RWPE1 (cell line): ENCODE data around the gene ARMH3.
A peak's percentile ranks its signal among the peaks of the same experiment; 100 is the strongest.

ENCODE experiments used
- CTCF ChIA-PET: fragments of 350-600 bp; sonication (Branson Sonifier 250); formaldehyde crosslinking; extraction: SDS; loops from one replicate; lab custom pipeline; 2021; lab: Yijun Ruan, JAX
- POLR2A ChIA-PET: fragments of 400-600 bp; formaldehyde crosslinking; extraction: SDS; loops from one replicate; lab custom pipeline; 2020; ENCODE audit warnings: antibody characterized with exemption; ENCODE audit not compliant: low non-redundant PET; lab: Yijun Ruan, JAX
- DNase-seq: peaks from one replicate; pipeline ENCODE4 v3.0.0; 2012; ENCODE audit warnings: low spot score
- H3K27ac ChIP-seq: fragments of 450-650 bp; 2 replicates; pipeline ENCODE4 v1.5.1; 2017
- CTCF ChIP-seq: fragments of 450-650 bp; conservative IDR thresholded peaks from 2 replicates; pipeline ENCODE4 v1.5.1; 2017; ENCODE audit warnings: low read depth, mild to moderate bottlenecking

The ARMH3 gene

GRCh38 chr10:101895781-101896180 is 160.2 kb downstream of the ARMH3 start:
- no peak overlapping the region for H3K27ac ChIP-seq
- CTCF ChIA-PET = interaction anchor here (0.6 to 0.7 kb wide), 2 partner anchors 44 to 207 kb away, joined by 3 read pairs; no protein-coding TSS in a partner anchor
- no peak for TF ChIP-seq CTCF
- DNase-seq = no peak
- POLR2A ChIA-PET = no interaction called here

GRCh38 chr10:101894742-101895141 is 161.2 kb downstream of the ARMH3 start:
- no peak for TF ChIP-seq CTCF
- DNase-seq = no peak
- POLR2A ChIA-PET = no interaction called here
- H3K27ac ChIP-seq = no peak overlapping the region
- CTCF ChIA-PET = interaction anchor here (0.6 kb wide), 1 partner anchor 40 kb away, joined by 3 read pairs; no protein-coding TSS in a partner anchor

GRCh38 chr10:101894266-101894665 is 161.7 kb downstream of the ARMH3 start:
- CTCF ChIA-PET = interaction anchor here (0.6 kb wide), 1 partner anchor 41 kb away, joined by 3 read pairs; no protein-coding TSS in a partner anchor
- H3K27ac ChIP-seq = no peak overlapping the region
- POLR2A ChIA-PET = no interaction called here
- DNase-seq = no peak
- no peak for TF ChIP-seq CTCF

- H3K27ac ChIP-seq = no peak overlapping the region
- POLR2A ChIA-PET = no interaction called here
- CTCF ChIA-PET = interaction anchor here (0.7 kb wide), 1 partner anchor 8 kb away, joined by 6 read pairs; no protein-coding TSS in a partner anchor
- DNase-seq = no peak
- no peak for TF ChIP-seq CTCF
These were observed 162.4 kb downstream of the ARMH3 start for GRCh38 chr10:101893510-101894120.

- no peak for TF ChIP-seq CTCF
- ChIA-PET CTCF (interaction anchor here (0.7 kb wide), 1 partner anchor 9 kb away, joined by 6 read pairs; no protein-coding TSS in a partner anchor), POLR2A (no interaction called here)
- H3K27ac ChIP-seq = no peak overlapping the region
- peak; percentile 49 for DNase-seq
These were observed 163.1 kb downstream of the ARMH3 start for GRCh38 chr10:101892782-101893391.

- ChIA-PET CTCF (interaction anchor here (0.6 to 2.4 kb wide), 29 partner anchors 9 to 1029 kb away, joined by 3 to 20 read pairs (median 4); no protein-coding TSS in a partner anchor), POLR2A (no interaction called here)
- no peak overlapping the region for H3K27ac ChIP-seq
- TF ChIP-seq CTCF = peak; percentile 62
- DNase-seq = peak; percentile 72
These were observed 166.4 kb downstream of the ARMH3 start for GRCh38 chr10:101889256-101890210.
